HL-60 (cell line): Measurements from ENCODE around the gene STAB2.

Experiments
- DNase-seq, 2 experiments: peaks; one replicate each; pipeline ENCODE4 v3.0.0-alpha.2; 2010 to 2020; ENCODE audit warnings: low read depth in 1 of 2, low spot score in 1 of 2
- H3K27ac ChIP-seq: fragments of 250-450 bp; sonication (Bioruptor Pico); replicated peaks from 2 replicates; pipeline ENCODE4 v1.5.1; 2020; ENCODE audit warnings: mild to moderate bottlenecking, moderate library complexity
- H3K27me3 ChIP-seq: fragments of 250-450 bp; sonication (Bioruptor Pico); 2 replicates; pipeline ENCODE4 v1.5.1; 2021; ENCODE audit warnings: mild to moderate bottlenecking, moderate library complexity; ENCODE audit not compliant: insufficient read depth, poor library complexity, severe bottlenecking
- H3K4me3 ChIP-seq: replicated peaks from 2 replicates; pipeline ENCODE4 v1.5.1; 2011; ENCODE audit warnings: mild to moderate bottlenecking, control low read depth, low read length; ENCODE audit not compliant: insufficient read depth
- CTCF ChIP-seq: IDR thresholded peaks from one replicate; pipeline ENCODE4 v1.5.1; 2011; ENCODE audit warnings: low read length, control low read depth, inconsistent platforms; ENCODE audit not compliant: insufficient read depth
- GABPA ChIP-seq: IDR thresholded peaks from 2 replicates; pipeline ENCODE4 v1.6.1; 2012; ENCODE audit warnings: low read depth
- POLR2AphosphoS5 ChIP-seq: IDR thresholded peaks from 2 replicates; pipeline ENCODE4 v1.6.1; 2012; ENCODE audit warnings: low read depth
- REST ChIP-seq: IDR thresholded peaks from 2 replicates; pipeline ENCODE4 v1.6.1; 2012; ENCODE audit warnings: low read depth; ENCODE audit not compliant: insufficient replicate concordance
- SPI1 ChIP-seq: IDR thresholded peaks from 2 replicates; pipeline ENCODE4 v1.6.1; 2012; ENCODE audit warnings: low read depth, mild to moderate bottlenecking, borderline replicate concordance

STAB2 gene

GRCh38 chr12:103542078-103542477 lies 45.0 kb upstream of the STAB2 start:
- no peak for DNase-seq
- H3K4me3 ChIP-seq, result no peak overlapping the region
- peaks cover 2% of the 10 kb centered on the region for H3K27me3 ChIP-seq
- TF ChIP-seq SPI1, result no peak
- no peak for TF ChIP-seq CTCF
- TF ChIP-seq REST, result no peak
- TF ChIP-seq GABPA, result no peak
- no peak for TF ChIP-seq POLR2AphosphoS5
- no peak overlapping the region for H3K27ac ChIP-seq

- Histone ChIP-seq H3K27ac (no peak overlapping the region), H3K4me3 (no peak overlapping the region), H3K27me3 (peaks cover 2% of the 10 kb centered on the region)
- DNase-seq, result no peak
- TF ChIP-seq GABPA (no peak), SPI1 (no peak), REST (no peak)
These were observed 40.1 kb upstream of the STAB2 start for GRCh38 chr12:103546959-103547358.

- Histone ChIP-seq H3K27me3 (peaks cover 6% of the 10 kb centered on the region), H3K27ac (no peak overlapping the region), H3K4me3 (no peak overlapping the region)
- no peak for DNase-seq
- TF ChIP-seq SPI1, result no peak
- TF ChIP-seq GABPA, result no peak
These were observed 39.7 kb upstream of the STAB2 start for GRCh38 chr12:103547376-103547775.

GRCh38 chr12:103547929-103548328 lies 39.1 kb upstream of the STAB2 start:
- DNase-seq, result no peak
- H3K4me3 ChIP-seq, result no peak overlapping the region
- H3K27ac ChIP-seq, result no peak overlapping the region
- TF ChIP-seq POLR2AphosphoS5 (no peak), SPI1 (no peak), REST (no peak), GABPA (no peak)
- peaks cover 6% of the 10 kb centered on the region for H3K27me3 ChIP-seq
